Endometrial microvascular endothelial cells (primary cell): ENCODE results near the gene MTCL3. TPM values are rescaled to one million over a fixed set of nuclear protein-coding genes. Genes with fewer than 3 reads are reported as not detected.
"Not testable (repeated sequence)": the region's sequence is repeated elsewhere in the genome, so short reads cannot be mapped to it uniquely, and the experiment has no call there.

Experiments used
- in situ Hi-C: cut with HindIII; loops from 2 replicates; pipeline ENCODE4 v1.10.0; 2017; ENCODE audit warnings: low sequenced_read_pairs, low pct_unique_long_range_greater_than_20kb; ENCODE audit errors: inconsistent ontology term
- total RNA-seq: library from RNA; depleted of rRNA; stranded (reverse); fragments of >200 nt; gene quantifications from one replicate; pipeline ENCODE4 v1.2.3, GENCODE V29; 2015; ENCODE audit errors: inconsistent ontology term

Gene MTCL3

GRCh38 chr6:127451388-127451787 is 67.7 kb downstream of the MTCL3 start:
- in situ Hi-C loops: no loop called here

GRCh38 chr6:127447780-127448179 is 71.4 kb downstream of the MTCL3 start:
- in situ Hi-C loops: no loop called here

GRCh38 chr6:127446356-127446755 is 72.8 kb downstream of the MTCL3 start:
- in situ Hi-C loops: no loop called here

GRCh38 chr6:127441881-127442280 is 77.3 kb downstream of the MTCL3 start:
- in situ Hi-C loops: no loop called here

- in situ Hi-C loops: no loop called here
These were observed 79.4 kb downstream of the MTCL3 start for GRCh38 chr6:127439718-127440117.

GRCh38 chr6:127436578-127437110 is 82.5 kb downstream of the MTCL3 start:
- in situ Hi-C loops: no loop called here

- in situ Hi-C loops: no loop called here
These were observed 83.4 kb downstream of the MTCL3 start for GRCh38 chr6:127435626-127436220.

GRCh38 chr6:127434651-127435050 is 84.5 kb downstream of the MTCL3 start:
- in situ Hi-C loops: no loop called here

GRCh38 chr6:127428562-127428961 is 90.6 kb downstream of the MTCL3 start:
- in situ Hi-C loops: not testable (repeated sequence)

GRCh38 chr6:127423921-127424320 is 95.2 kb downstream of the MTCL3 start:
- in situ Hi-C loops: no loop called here

Other genes with a start within 250 kb of the MTCL3 start
- 93.4 TPM for gene ECHDC1, start 175.7 kb downstream of the MTCL3 start, total RNA-seq
- gene KIAA0408, start 59.9 kb downstream of the MTCL3 start, total RNA-seq: not detected
- gene C6orf58, start 57.8 kb upstream of the MTCL3 start, total RNA-seq: not detected